ENCODE data around the gene AGAP1.

- TF ChIP-seq TAF1 (IDR thresholded peaks at IDR 0.05; ENCODE audit: borderline replicate concordance, insufficient read depth, low read length) (no peak), SIN3A (IDR thresholded peaks at IDR 0.05; ENCODE audit: borderline replicate concordance, insufficient read depth, low read length) (no peak), POLR2AphosphoS5 (IDR thresholded peaks at IDR 0.05; ENCODE audit: low read depth, low read length) (no peak)
These were observed 348.0 kb downstream of the AGAP1 start for GRCh38 chr2:235841863-235842262.
